ENCODE results near the gene EPB42. TPM values are rescaled to one million over a fixed set of nuclear protein-coding genes. Genes with fewer than 3 reads are reported as not detected.

The EPB42 gene
- total RNA-seq, 1 donor from 2014 or later: not detected

- no peaks in the 10 kb centered on the region for H3K9me3 Mint-ChIP-seq (ENCODE audit: low read depth)
- H3K4me3 Mint-ChIP-seq (ENCODE audit: unreplicated experiment): no peak overlapping the region
- DNase-seq (ENCODE audit: low spot score): no peak
- H3K27ac Mint-ChIP-seq (ENCODE audit: unreplicated experiment): no peak overlapping the region
- H3K4me1 Mint-ChIP-seq (ENCODE audit: low read depth): peaks cover 9% of the 10 kb centered on the region
- TF ChIP-seq, protein P1, sequence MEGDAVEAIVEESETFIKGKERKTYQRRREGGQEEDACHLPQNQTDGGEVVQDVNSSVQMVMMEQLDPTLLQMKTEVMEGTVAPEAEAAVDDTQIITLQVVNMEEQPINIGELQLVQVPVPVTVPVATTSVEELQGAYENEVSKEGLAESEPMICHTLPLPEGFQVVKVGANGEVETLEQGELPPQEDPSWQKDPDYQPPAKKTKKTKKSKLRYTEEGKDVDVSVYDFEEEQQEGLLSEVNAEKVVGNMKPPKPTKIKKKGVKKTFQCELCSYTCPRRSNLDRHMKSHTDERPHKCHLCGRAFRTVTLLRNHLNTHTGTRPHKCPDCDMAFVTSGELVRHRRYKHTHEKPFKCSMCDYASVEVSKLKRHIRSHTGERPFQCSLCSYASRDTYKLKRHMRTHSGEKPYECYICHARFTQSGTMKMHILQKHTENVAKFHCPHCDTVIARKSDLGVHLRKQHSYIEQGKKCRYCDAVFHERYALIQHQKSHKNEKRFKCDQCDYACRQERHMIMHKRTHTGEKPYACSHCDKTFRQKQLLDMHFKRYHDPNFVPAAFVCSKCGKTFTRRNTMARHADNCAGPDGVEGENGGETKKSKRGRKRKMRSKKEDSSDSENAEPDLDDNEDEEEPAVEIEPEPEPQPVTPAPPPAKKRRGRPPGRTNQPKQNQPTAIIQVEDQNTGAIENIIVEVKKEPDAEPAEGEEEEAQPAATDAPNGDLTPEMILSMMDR (IDR thresholded peaks at IDR 0.05): no peak
- peaks cover 7% of the 10 kb centered on the region for H3K27me3 Mint-ChIP-seq (ENCODE audit: low read depth)
- H3K36me3 Mint-ChIP-seq (ENCODE audit: low read depth): no peaks in the 10 kb centered on the region
Observed at GRCh38 chr15:43215961-43216360, 4.9 kb downstream of the EPB42 start.

- H3K36me3 Mint-ChIP-seq (ENCODE audit: low read depth): no peaks in the 10 kb centered on the region
- TF ChIP-seq, protein P1 (IDR thresholded peaks at IDR 0.05): no peak
- no peak overlapping the region for H3K4me3 Mint-ChIP-seq (ENCODE audit: unreplicated experiment)
- no peaks in the 10 kb centered on the region for H3K9me3 Mint-ChIP-seq (ENCODE audit: low read depth)
- no peak for DNase-seq (ENCODE audit: low spot score)
- H3K27me3 Mint-ChIP-seq (ENCODE audit: low read depth): peaks cover 18% of the 10 kb centered on the region
- peaks cover 4% of the 10 kb centered on the region for H3K4me1 Mint-ChIP-seq (ENCODE audit: low read depth)
- no peak overlapping the region for H3K27ac Mint-ChIP-seq (ENCODE audit: unreplicated experiment)
Observed at GRCh38 chr15:43214592-43215295, 6.1 kb downstream of the EPB42 start.

DNA sequence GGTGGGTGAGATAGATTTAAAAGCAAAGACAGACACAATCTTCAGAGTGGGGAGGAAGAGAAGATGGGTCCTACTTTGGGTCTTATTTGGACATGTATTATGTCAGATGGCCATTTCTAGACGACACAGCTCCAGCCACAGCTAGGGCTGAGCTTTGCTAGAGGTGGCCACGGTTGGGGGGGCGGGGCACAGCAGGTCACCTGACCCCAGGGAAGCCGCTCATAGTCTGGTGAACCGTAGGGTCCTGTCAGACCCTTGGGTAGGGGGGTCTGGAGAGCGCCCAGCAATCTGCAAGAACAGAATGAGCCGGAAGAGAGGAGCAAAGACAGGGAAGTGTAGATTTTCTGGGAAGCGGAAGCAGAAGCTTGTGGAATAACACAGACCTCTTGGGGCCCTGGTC, 6.6 kb downstream of the EPB42 start:
- Mint-ChIP-seq H3K4me1 (ENCODE audit: low read depth) (no peaks in the 10 kb centered on the region), H3K4me3 (ENCODE audit: unreplicated experiment) (no peak overlapping the region), H3K9me3 (ENCODE audit: low read depth) (no peaks in the 10 kb centered on the region), H3K36me3 (ENCODE audit: low read depth) (no peaks in the 10 kb centered on the region), H3K27ac (ENCODE audit: unreplicated experiment) (no peak overlapping the region), H3K27me3 (ENCODE audit: low read depth) (peaks cover 23% of the 10 kb centered on the region)
- TF ChIP-seq, protein P1 (IDR thresholded peaks at IDR 0.05): no peak
- no peak for DNase-seq (ENCODE audit: low spot score)

DNA sequence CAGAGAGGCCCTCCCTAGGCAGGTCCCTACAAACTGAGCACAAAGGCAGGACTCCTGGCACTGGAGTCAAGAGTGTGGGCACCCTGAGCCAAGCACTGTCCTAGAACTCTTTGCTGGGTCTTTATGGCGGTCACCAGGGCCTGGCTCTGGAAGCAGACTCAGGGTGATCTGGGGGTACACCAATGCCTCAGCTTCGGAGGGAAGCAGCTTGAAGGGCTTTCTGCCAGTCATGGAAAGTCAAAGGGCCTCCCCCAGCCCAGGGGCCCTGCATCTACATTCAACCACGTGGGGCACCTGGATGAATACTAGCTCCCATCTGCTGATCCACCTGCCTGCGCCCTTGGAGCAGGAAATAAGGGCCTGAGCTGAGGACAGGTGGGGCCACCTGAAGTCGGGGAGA, 7.4 kb downstream of the EPB42 start:
- no peak overlapping the region for H3K27ac Mint-ChIP-seq (ENCODE audit: unreplicated experiment)
- no peak overlapping the region for H3K4me3 Mint-ChIP-seq (ENCODE audit: unreplicated experiment)
- no peaks in the 10 kb centered on the region for H3K9me3 Mint-ChIP-seq (ENCODE audit: low read depth)
- TF ChIP-seq, protein P1 (IDR thresholded peaks at IDR 0.05): no peak
- no peak for DNase-seq (ENCODE audit: low spot score)
- no peaks in the 10 kb centered on the region for H3K36me3 Mint-ChIP-seq (ENCODE audit: low read depth)
- no peaks in the 10 kb centered on the region for H3K4me1 Mint-ChIP-seq (ENCODE audit: low read depth)
- peaks cover 28% of the 10 kb centered on the region for H3K27me3 Mint-ChIP-seq (ENCODE audit: low read depth)

GRCh38 chr15:43212951-43213350, 7.9 kb downstream of the EPB42 start:
- no peak overlapping the region for H3K4me3 Mint-ChIP-seq (ENCODE audit: unreplicated experiment)
- H3K27me3 Mint-ChIP-seq (ENCODE audit: low read depth): peaks cover 29% of the 10 kb centered on the region
- H3K27ac Mint-ChIP-seq (ENCODE audit: unreplicated experiment): no peak overlapping the region
- TF ChIP-seq, protein P1 (IDR thresholded peaks at IDR 0.05): no peak
- no peaks in the 10 kb centered on the region for H3K4me1 Mint-ChIP-seq (ENCODE audit: low read depth)
- no peaks in the 10 kb centered on the region for H3K36me3 Mint-ChIP-seq (ENCODE audit: low read depth)
- no peaks in the 10 kb centered on the region for H3K9me3 Mint-ChIP-seq (ENCODE audit: low read depth)
- DNase-seq (ENCODE audit: low spot score): no peak
